K562 (cell line): ENCODE measurements around the gene PTPN12. TPM values are rescaled to one million over a fixed set of nuclear protein-coding genes. Genes with fewer than 3 reads are reported as not detected.

Source experiments
- ATAC-seq: fragments of 200-7000 bp; cut with Tn5 transposase; 3 replicates; pipeline ENCODE4 v1.9.1; 2020; ENCODE audit warnings: moderate library complexity
- BruUV-seq: library from RNA; stranded (reverse); fragments of 400-500 nt; replicated peaks from 2 replicates; lab custom pipeline; 2021; lab: Mats Ljungman, UMichigan
- CTCF ChIA-PET: fragments of 300-600 bp; formaldehyde crosslinking; extraction: SDS; loops from one replicate; lab custom pipeline; 2021; ENCODE audit warnings: low intra/inter-chr PET ratio; lab: Yijun Ruan, JAX
- POLR2A ChIA-PET: fragments of 300-600, 350-650 bp; sonication (Branson Sonifier 250); formaldehyde crosslinking; extraction: SDS; loops from one replicate; lab custom pipeline; 2021; ENCODE audit warnings: antibody characterized with exemption, inconsistent platforms; lab: Yijun Ruan, JAX
- DNase-seq, 4 experiments: peaks; one replicate each; pipeline versions ENCODE4 v3.0.0 to v3.0.0-alpha.2; 2011 to 2018; ENCODE audit warnings: low spot score in 3 of 4, mixed read lengths in 3 of 4; ENCODE audit errors: extremely low read depth in 1 of 4
- FAIRE-seq: peaks from 2 replicates; lab custom pipeline; 2011; peaks lifted over from hg19 to GRCh38; lab: Jason Lieb, UNC
- H2AFZ ChIP-seq: 2 replicates; pipeline ENCODE4 v1.6.0; 2011; ENCODE audit warnings: low read depth, low read length, control low read depth, inconsistent platforms
- H3K27ac ChIP-seq: fragments of 200-600 bp; 3 replicates; pipeline ENCODE4 v1.8.0; 2011; ENCODE audit warnings: low read depth, mild to moderate bottlenecking, control low read depth, inconsistent platforms, low read length, moderate library complexity, mixed read lengths; ENCODE audit errors: extremely low read depth
- H3K27me3 ChIP-seq, 2 experiments: fragments of 300-600 bp in 1 of 2; 2 replicates in 1 of 2; 3 replicates in 1 of 2; pipeline versions ENCODE4 v1.6.0 to v1.8.0; 2011; ENCODE audit warnings: inconsistent platforms in 2 of 2, low read length in 2 of 2, mild to moderate bottlenecking in 1 of 2, mixed read lengths in 1 of 2, moderate library complexity in 1 of 2; ENCODE audit not compliant: control insufficient read depth in 2 of 2, insufficient read depth in 2 of 2
- H3K36me3 ChIP-seq: fragments of 300-600 bp; 3 replicates; pipeline ENCODE4 v1.8.0; 2011; ENCODE audit warnings: mild to moderate bottlenecking, low read length, inconsistent platforms; ENCODE audit not compliant: control insufficient read depth, insufficient read depth
- H3K4me1 ChIP-seq, 2 experiments: fragments of 200-600 bp in 1 of 2; replicated peaks in 1 of 2; 2 replicates in 1 of 2; 3 replicates in 1 of 2; pipeline versions ENCODE4 v1.5.1 to v1.8.0; 2011; ENCODE audit warnings: inconsistent platforms in 2 of 2, low read length in 2 of 2, mild to moderate bottlenecking in 1 of 2, mixed read lengths in 1 of 2, moderate library complexity in 1 of 2; ENCODE audit not compliant: control insufficient read depth in 2 of 2, insufficient read depth in 2 of 2
- H3K4me2 ChIP-seq: 2 replicates; pipeline ENCODE4 v1.6.1; 2011; ENCODE audit warnings: low read length, control low read depth, inconsistent platforms, mixed read lengths; ENCODE audit not compliant: insufficient read depth
- H3K4me3 ChIP-seq: fragments of 200-600 bp; sonication (generic), shearing (Covaris generic); 2 replicates; pipeline ENCODE4 v1.5.1; 2016; ENCODE audit warnings: control low read depth, inconsistent platforms
- H3K79me2 ChIP-seq: fragments of 200-600 bp; 3 replicates; pipeline ENCODE4 v1.8.0; 2011; ENCODE audit warnings: low read length, inconsistent platforms; ENCODE audit not compliant: control insufficient read depth, insufficient read depth
- H3K9ac ChIP-seq, 2 experiments: 2 replicates each; pipeline versions ENCODE4 v1.6.0 to v1.6.1; 2011; ENCODE audit warnings: low read depth in 2 of 2, low read length in 2 of 2, control low read depth in 1 of 2, inconsistent platforms in 1 of 2, mild to moderate bottlenecking in 1 of 2, mixed read lengths in 1 of 2; ENCODE audit not compliant: insufficient read depth in 1 of 2
- H3K9me1 ChIP-seq: one replicate; pipeline ENCODE4 v1.6.0; 2011; ENCODE audit warnings: inconsistent platforms, mild to moderate bottlenecking, low read length, moderate library complexity; ENCODE audit not compliant: control insufficient read depth, insufficient read depth
- H3K9me3 ChIP-seq: replicated peaks from 2 replicates; pipeline ENCODE4 v1.5.1; 2011; ENCODE audit warnings: low read depth, low read length, inconsistent platforms; ENCODE audit not compliant: control insufficient read depth, insufficient read depth
- H4K20me1 ChIP-seq: replicated peaks from 2 replicates; pipeline ENCODE4 v1.6.1; 2011; ENCODE audit warnings: low read length, inconsistent platforms, mixed read lengths; ENCODE audit not compliant: control insufficient read depth, insufficient read depth
- CBX3 ChIP-seq, 2 experiments: IDR thresholded peaks; 1 replicate in 1 of 2; 2 replicates in 1 of 2; pipeline ENCODE4 v1.6.1; 2012; ENCODE audit warnings: inconsistent platforms in 2 of 2, low read length in 2 of 2, borderline replicate concordance in 1 of 2, control low read depth in 1 of 2
- CCNT2 ChIP-seq: IDR thresholded peaks from 2 replicates; pipeline ENCODE4 v1.6.1; 2011; ENCODE audit warnings: borderline replicate concordance, low read depth, mild to moderate bottlenecking, moderate library complexity, mixed read lengths, low read length; ENCODE audit not compliant: insufficient read length; ENCODE audit errors: extremely low read depth
- NCOR1 ChIP-seq: fragments of 450-650 bp; IDR thresholded peaks from 2 replicates; pipeline ENCODE4 v1.6.1; 2016; ENCODE audit warnings: mild to moderate bottlenecking, moderate library complexity
- POLR2A ChIP-seq: fragments of 450-650 bp; conservative IDR thresholded peaks from 2 replicates; pipeline ENCODE4 v1.6.1; 2016
- SAFB2 ChIP-seq: fragments of 200-400 bp; formaldehyde crosslinking; IDR thresholded peaks from 2 replicates; pipeline ENCODE4 v1.6.1; 2018; ENCODE audit warnings: borderline replicate concordance, low read length, low read depth, moderate library complexity; ENCODE audit not compliant: severe bottlenecking
- VEZF1 ChIP-seq: fragments of 200-800 bp; sonication (Bioruptor generic); IDR thresholded peaks from 2 replicates; pipeline ENCODE4 v1.6.1; 2017; ENCODE audit warnings: missing genetic modification characterization, missing compliant biosample characterization
- ZNF23 ChIP-seq: fragments of 250-450 bp; sonication (Bioruptor Pico); IDR thresholded peaks from 2 replicates; pipeline ENCODE4 v1.4.0; 2020; ENCODE audit warnings: mild to moderate bottlenecking
- ZNF384 ChIP-seq: IDR thresholded peaks from 2 replicates; pipeline ENCODE4 v1.6.1; 2012; ENCODE audit warnings: low read depth, low read length, improper control_type of control experiment
- WGBS: fragments of 100-300 bp; shearing (Covaris generic); methylation state at CpG from one replicate; pipeline ENCODE4 v1.1.6; 2016; ENCODE audit warnings: low coverage, mixed read lengths; ENCODE audit not compliant: insufficient coverage; ENCODE audit errors: missing lambda C conversion rate; 5-methylcytosine and 5-hydroxymethylcytosine counted together
- in situ Hi-C: fragments of 300-500 bp; cut with MboI; formaldehyde crosslinking; loops from 4 replicates; pipeline ENCODE4 v1.15.0; 2018; ENCODE audit warnings: inconsistent platforms, mixed read lengths
- intact Hi-C: fragments of 100-400 bp; cut with micrococcal nuclease; formaldehyde crosslinking; loops from 2 replicates; pipeline ENCODE4 v1.14.2; 2022
- polyA plus RNA-seq, 8 experiments: library from polyadenylated mRNA; depleted of rRNA in 4 of 8; stranded (reverse) in 5 of 8; unstranded in 3 of 8; fragments of >200 nt; fragmentation: Nextera tagmentation in 2 of 8; fragmentation: Illumina TruSeq in 1 of 8; extraction: Ambion mirVana in 2 of 8; extraction: Trizol in 1 of 8; gene quantifications; 2 replicates each; pipeline versions ENCODE4 v1.2.1 to v1.2.3, GENCODE V29; 2011 to 2014; ENCODE audit warnings: inconsistent platforms in 1 of 8, missing spikeins in 1 of 8
- total RNA-seq, 7 experiments: library from RNA; depleted of rRNA in 6 of 7; stranded (reverse); fragments of >200 nt in 6 of 7; fragmentation: Illumina TruSeq in 2 of 7; extraction: Trizol in 2 of 7; gene quantifications; 2 replicates each; pipeline versions ENCODE4 v1.2.1 to v1.2.3, GENCODE V29; 2011 to 2021; ENCODE audit warnings: low replicate concordance in 1 of 7
- TF ChIP-seq, protein P1 (sequence below): sonication (generic); formaldehyde crosslinking; IDR thresholded peaks from 2 replicates; pipeline ENCODE4 v1.8.0; 2022; ENCODE audit warnings: mild to moderate bottlenecking, missing genetic modification reagents, borderline replicate concordance

PTPN12 gene
- total and polyA plus RNA-seq, 9 of the 15 experiments (the other 6 are each of a cell fraction or from before 2014, with no cell fraction given): 15.3 to 79.8 (median 26.6) TPM

- peaks cover 6% of the 10 kb centered on the region; the same call in 1 of the 3 replicates for H3K36me3 ChIP-seq
- no peak overlapping the region for H3K4me3 ChIP-seq
- peak; percentile 55 for ATAC-seq
- in situ Hi-C loops: no loop called here
- H3K9ac ChIP-seq: no peak overlapping the region
- H2AFZ ChIP-seq: no peak overlapping the region
- peaks cover 5% of the 10 kb centered on the region; the same call in 1 of the 2 replicates for H4K20me1 ChIP-seq
- no peaks in the 10 kb centered on the region for H3K9me3 ChIP-seq
- no peak for DNase-seq
- WGBS: 56% methylated on average over 3 of the region's 3 CpGs
- FAIRE-seq: peak; percentile 15
- intact Hi-C loops: no loop called here
- peak; percentile 30; the same call in 1 of the 2 replicates for TF ChIP-seq ZNF384
- TF ChIP-seq ZNF23 (CRISPR knock-in tag): no peak
- CTCF ChIA-PET: no interaction called here
- no peaks in the 10 kb centered on the region for H3K27me3 ChIP-seq
- H3K9me1 ChIP-seq: no peaks in the 10 kb centered on the region
- no peak overlapping the region for H3K27ac ChIP-seq
- no peak overlapping the region for H3K4me2 ChIP-seq
- H3K79me2 ChIP-seq: peaks cover 96% of the 10 kb centered on the region
- POLR2A ChIA-PET: interaction anchor here (0.6 to 1.7 kb wide), 7 partner anchors 8 to 35 kb away, joined by 3 to 6 read pairs (median 4); no protein-coding TSS in a partner anchor
- no TSS peak for BruUV-seq
- H3K4me1 ChIP-seq: peaks cover 4 to 5% of the 10 kb centered on the region in 2 experiments; a peak in 2 of 5 replicates
Measured at GRCh38 chr7:77549106-77549870, 12.2 kb downstream of the PTPN12 start.

DNA sequence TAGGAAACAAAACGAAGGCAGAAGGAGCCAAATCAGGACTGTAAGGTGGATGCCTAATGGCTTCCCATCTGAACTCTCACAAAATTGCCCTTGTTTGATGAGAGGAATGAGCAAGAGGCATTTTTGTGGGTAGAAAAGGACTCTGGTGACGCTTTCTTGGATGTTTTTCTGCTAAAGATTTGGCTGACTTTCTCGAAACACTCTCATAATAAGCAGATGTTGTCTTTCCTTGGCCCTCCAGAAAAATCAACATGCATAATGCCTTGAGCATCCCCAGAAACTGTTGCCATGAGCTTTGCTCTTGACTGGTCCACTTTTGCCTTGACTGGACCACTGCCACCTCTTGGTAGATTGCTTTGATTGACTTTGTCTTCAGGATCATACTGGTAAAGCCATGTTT, 13.5 kb downstream of the PTPN12 start:
- peaks cover 5% of the 10 kb centered on the region; the same call in 1 of the 2 replicates for H4K20me1 ChIP-seq
- POLR2A ChIA-PET: interaction anchor here (0.7 to 1.3 kb wide), 4 partner anchors 10 to 37 kb away, joined by 3 to 6 read pairs (median 3); partner anchors contain the start of gene PTPN12
- 77% methylated on average over 3 of the region's 3 CpGs for WGBS
- no peak overlapping the region for H2AFZ ChIP-seq
- H3K4me1 ChIP-seq: peaks cover 4 to 5% of the 10 kb centered on the region in 2 experiments; a peak in 2 of 5 replicates
- ATAC-seq: no peak
- FAIRE-seq: no peak
- H3K27ac ChIP-seq: no peak overlapping the region
- intact Hi-C loops (no loop called here), in situ Hi-C loops (no loop called here)
- no peak for DNase-seq
- no peak overlapping the region for H3K4me3 ChIP-seq
- no TSS peak for BruUV-seq
- CTCF ChIA-PET: no interaction called here
- no peak overlapping the region for H3K4me2 ChIP-seq
- H3K36me3 ChIP-seq: 0 out of 3 replicates have a peak, but pooled peaks cover 6% of the 10 kb centered on the region
- H3K9me3 ChIP-seq: no peaks in the 10 kb centered on the region
- H3K79me2 ChIP-seq: peaks cover 96% of the 10 kb centered on the region
- TF ChIP-seq CCNT2: no peak
- no peak for TF ChIP-seq VEZF1 (CRISPR knock-in tag)
- TF ChIP-seq, protein P1, sequence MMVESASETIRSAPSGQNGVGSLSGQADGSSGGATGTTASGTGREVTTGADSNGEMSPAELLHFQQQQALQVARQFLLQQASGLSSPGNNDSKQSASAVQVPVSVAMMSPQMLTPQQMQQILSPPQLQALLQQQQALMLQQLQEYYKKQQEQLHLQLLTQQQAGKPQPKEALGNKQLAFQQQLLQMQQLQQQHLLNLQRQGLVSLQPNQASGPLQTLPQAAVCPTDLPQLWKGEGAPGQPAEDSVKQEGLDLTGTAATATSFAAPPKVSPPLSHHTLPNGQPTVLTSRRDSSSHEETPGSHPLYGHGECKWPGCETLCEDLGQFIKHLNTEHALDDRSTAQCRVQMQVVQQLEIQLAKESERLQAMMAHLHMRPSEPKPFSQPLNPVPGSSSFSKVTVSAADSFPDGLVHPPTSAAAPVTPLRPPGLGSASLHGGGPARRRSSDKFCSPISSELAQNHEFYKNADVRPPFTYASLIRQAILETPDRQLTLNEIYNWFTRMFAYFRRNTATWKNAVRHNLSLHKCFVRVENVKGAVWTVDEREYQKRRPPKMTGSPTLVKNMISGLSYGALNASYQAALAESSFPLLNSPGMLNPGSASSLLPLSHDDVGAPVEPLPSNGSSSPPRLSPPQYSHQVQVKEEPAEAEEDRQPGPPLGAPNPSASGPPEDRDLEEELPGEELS (CRISPR knock-in tag): no peak
- TF ChIP-seq CBX3 (IDR thresholded peaks at IDR 0.05; ENCODE audit: borderline replicate concordance in 1 of 2, low read length in 2 of 2): no peak
- TF ChIP-seq SAFB2: no peak
- TF ChIP-seq NCOR1: no peak
- TF ChIP-seq POLR2A: no peak
- no peak overlapping the region for H3K9ac ChIP-seq
- H3K27me3 ChIP-seq: no peaks in the 10 kb centered on the region
- no peaks in the 10 kb centered on the region for H3K9me1 ChIP-seq
